GM13977 (cell line): ENCODE results near the gene ID2.

Experiments used
- DNase-seq: peaks from one replicate; pipeline ENCODE4 v3.0.0; 2012; ENCODE audit warnings: low spot score
- CTCF ChIP-seq: IDR thresholded peaks from 2 replicates; pipeline ENCODE4 v1.5.1; 2012; ENCODE audit warnings: mild to moderate bottlenecking, control low read depth; ENCODE audit not compliant: insufficient read depth; ENCODE audit errors: extremely low read depth, missing control alignments
- in situ Hi-C: fragments of 300-500 bp; cut with MboI; formaldehyde crosslinking; loops from one replicate; pipeline ENCODE4 v1.12.0; 2022; ENCODE audit warnings: low sequenced_read_pairs, low pct_unique_long_range_greater_than_20kb, mixed read lengths, inconsistent platforms; ENCODE audit not compliant: unreplicated experiment

Gene ID2

GRCh38 chr2:8673381-8673780 lies 8.5 kb upstream of the ID2 start:
- TF ChIP-seq CTCF = no peak
- no peak for DNase-seq
- in situ Hi-C loops = no loop called here

GRCh38 chr2:8674420-8675009 lies 7.3 kb upstream of the ID2 start:
- DNase-seq = no peak
- in situ Hi-C loops = loop anchor here (25.0 kb wide), 1 partner anchor 362 kb away; no protein-coding TSS in a partner anchor
- no peak for TF ChIP-seq CTCF

- in situ Hi-C loops = loop anchor here (25.0 kb wide), 1 partner anchor 363 kb away; no protein-coding TSS in a partner anchor
- TF ChIP-seq CTCF = no peak
- no peak for DNase-seq
These were observed 6.3 kb upstream of the ID2 start for GRCh38 chr2:8675543-8675942.

GRCh38 chr2:8676191-8676920 lies 5.5 kb upstream of the ID2 start:
- no peak for TF ChIP-seq CTCF
- no peak for DNase-seq
- in situ Hi-C loops = loop anchor here (25.0 kb wide), 1 partner anchor 364 kb away; no protein-coding TSS in a partner anchor

- DNase-seq = no peak
- in situ Hi-C loops = loop anchor here (25.0 kb wide), 1 partner anchor 365 kb away; no protein-coding TSS in a partner anchor
- TF ChIP-seq CTCF = no peak
These were observed 4.8 kb upstream of the ID2 start for GRCh38 chr2:8676921-8677645.

- DNase-seq = peak; percentile 40
These were observed 3.9 kb upstream of the ID2 start for GRCh38 chr2:8677646-8678592.

More at GRCh38 chr2:8677646-8678592, 3.9 kb upstream of the ID2 start:
- no peak for TF ChIP-seq CTCF
- in situ Hi-C loops = loop anchor here (25.0 kb wide), 1 partner anchor 366 kb away; no protein-coding TSS in a partner anchor
